SK-N-SH treated with all-trans-retinoic acid at 6 μM for 48 hours (cell line): ENCODE results near the gene TRABD.

Experiments used
- ARNTL ChIP-seq: fragments of 450-650 bp; formaldehyde crosslinking; IDR thresholded peaks from 2 replicates; pipeline ENCODE4 v1.5.0; 2020; ENCODE audit warnings: low read depth, mild to moderate bottlenecking, moderate library complexity, borderline replicate concordance
- CSDC2 ChIP-seq: fragments of 250-450 bp; sonication (Bioruptor Pico); IDR thresholded peaks from 2 replicates; pipeline ENCODE4 v1.5.0; 2020; ENCODE audit warnings: mild to moderate bottlenecking, moderate library complexity
- ISL1 ChIP-seq: fragments of 250-450 bp; sonication (Bioruptor Pico); IDR thresholded peaks from 2 replicates; pipeline ENCODE4 v2.1.2; 2022; ENCODE audit warnings: mild to moderate bottlenecking, moderate library complexity
- RARB ChIP-seq: fragments of 250-450 bp; sonication (Bioruptor Pico); IDR thresholded peaks from 2 replicates; pipeline ENCODE4 v1.8.0; 2021; ENCODE audit warnings: mild to moderate bottlenecking, moderate library complexity
- SNAI2 ChIP-seq: fragments of 250-450 bp; sonication (Bioruptor Pico); IDR thresholded peaks from 2 replicates; pipeline ENCODE4 v1.5.0; 2020; ENCODE audit warnings: mild to moderate bottlenecking, moderate library complexity
- TCF4 ChIP-seq: fragments of 250-450 bp; sonication (Bioruptor Pico); IDR thresholded peaks from 2 replicates; pipeline ENCODE4 v1.8.0; 2021; ENCODE audit warnings: mild to moderate bottlenecking, moderate library complexity, borderline replicate concordance
- ZNF565 ChIP-seq: fragments of 450-650 bp; formaldehyde crosslinking; conservative IDR thresholded peaks from 2 replicates; pipeline ENCODE4 v1.5.0; 2020; ENCODE audit warnings: low read depth, mild to moderate bottlenecking, moderate library complexity
- TF ChIP-seq, protein P1 (sequence below): fragments of 250-450 bp; sonication (Bioruptor Pico); IDR thresholded peaks from 2 replicates; pipeline ENCODE4 v1.5.0; 2020; ENCODE audit warnings: mild to moderate bottlenecking, moderate library complexity
- TF ChIP-seq, protein P2 (sequence below): fragments of 250-450 bp; sonication (Bioruptor Pico); IDR thresholded peaks from 2 replicates; pipeline ENCODE4 v1.5.1; 2020; ENCODE audit warnings: low read depth, mild to moderate bottlenecking, moderate library complexity
- TF ChIP-seq, protein P3 (sequence below): fragments of 250-450 bp; sonication (Bioruptor Pico); IDR thresholded peaks from 2 replicates; pipeline ENCODE4 v1.8.0; 2020; ENCODE audit warnings: mild to moderate bottlenecking, moderate library complexity, borderline replicate concordance

DNA sequence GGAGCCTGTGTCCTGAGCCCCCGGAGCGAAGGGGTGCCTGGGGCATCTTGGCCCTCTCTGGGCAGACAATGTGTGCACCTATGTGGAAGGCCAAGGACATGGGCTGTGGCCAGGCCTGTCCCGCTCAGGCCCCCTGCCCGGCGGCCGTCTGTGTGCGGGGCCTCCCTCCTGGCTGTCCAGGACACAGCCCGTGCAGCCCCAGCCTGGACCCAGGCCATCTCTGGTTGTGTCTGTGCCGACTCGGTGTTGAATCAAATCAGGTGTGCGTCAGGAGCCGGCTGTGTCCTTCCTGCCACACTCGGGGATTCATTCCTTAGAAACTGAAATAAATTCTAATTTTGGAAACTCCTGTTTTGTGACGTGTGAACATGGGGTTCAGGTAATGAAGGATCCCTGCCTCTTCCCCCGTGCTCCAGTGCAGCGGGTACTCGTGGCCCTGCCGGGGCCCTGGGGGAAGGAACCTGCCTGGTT, 13.6 kb downstream of the TRABD start:
- TF ChIP-seq TCF4 (CRISPR knock-in tag), result no peak
- no peak for TF ChIP-seq ARNTL (CRISPR knock-in tag)
- TF ChIP-seq, protein P1, sequence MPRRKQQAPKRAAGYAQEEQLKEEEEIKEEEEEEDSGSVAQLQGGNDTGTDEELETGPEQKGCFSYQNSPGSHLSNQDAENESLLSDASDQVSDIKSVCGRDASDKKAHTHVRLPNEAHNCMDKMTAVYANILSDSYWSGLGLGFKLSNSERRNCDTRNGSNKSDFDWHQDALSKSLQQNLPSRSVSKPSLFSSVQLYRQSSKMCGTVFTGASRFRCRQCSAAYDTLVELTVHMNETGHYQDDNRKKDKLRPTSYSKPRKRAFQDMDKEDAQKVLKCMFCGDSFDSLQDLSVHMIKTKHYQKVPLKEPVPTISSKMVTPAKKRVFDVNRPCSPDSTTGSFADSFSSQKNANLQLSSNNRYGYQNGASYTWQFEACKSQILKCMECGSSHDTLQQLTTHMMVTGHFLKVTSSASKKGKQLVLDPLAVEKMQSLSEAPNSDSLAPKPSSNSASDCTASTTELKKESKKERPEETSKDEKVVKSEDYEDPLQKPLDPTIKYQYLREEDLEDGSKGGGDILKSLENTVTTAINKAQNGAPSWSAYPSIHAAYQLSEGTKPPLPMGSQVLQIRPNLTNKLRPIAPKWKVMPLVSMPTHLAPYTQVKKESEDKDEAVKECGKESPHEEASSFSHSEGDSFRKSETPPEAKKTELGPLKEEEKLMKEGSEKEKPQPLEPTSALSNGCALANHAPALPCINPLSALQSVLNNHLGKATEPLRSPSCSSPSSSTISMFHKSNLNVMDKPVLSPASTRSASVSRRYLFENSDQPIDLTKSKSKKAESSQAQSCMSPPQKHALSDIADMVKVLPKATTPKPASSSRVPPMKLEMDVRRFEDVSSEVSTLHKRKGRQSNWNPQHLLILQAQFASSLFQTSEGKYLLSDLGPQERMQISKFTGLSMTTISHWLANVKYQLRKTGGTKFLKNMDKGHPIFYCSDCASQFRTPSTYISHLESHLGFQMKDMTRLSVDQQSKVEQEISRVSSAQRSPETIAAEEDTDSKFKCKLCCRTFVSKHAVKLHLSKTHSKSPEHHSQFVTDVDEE (CRISPR knock-in tag), result no peak
- TF ChIP-seq SNAI2, result no peak
- no peak for TF ChIP-seq RARB
- TF ChIP-seq, protein P2, sequence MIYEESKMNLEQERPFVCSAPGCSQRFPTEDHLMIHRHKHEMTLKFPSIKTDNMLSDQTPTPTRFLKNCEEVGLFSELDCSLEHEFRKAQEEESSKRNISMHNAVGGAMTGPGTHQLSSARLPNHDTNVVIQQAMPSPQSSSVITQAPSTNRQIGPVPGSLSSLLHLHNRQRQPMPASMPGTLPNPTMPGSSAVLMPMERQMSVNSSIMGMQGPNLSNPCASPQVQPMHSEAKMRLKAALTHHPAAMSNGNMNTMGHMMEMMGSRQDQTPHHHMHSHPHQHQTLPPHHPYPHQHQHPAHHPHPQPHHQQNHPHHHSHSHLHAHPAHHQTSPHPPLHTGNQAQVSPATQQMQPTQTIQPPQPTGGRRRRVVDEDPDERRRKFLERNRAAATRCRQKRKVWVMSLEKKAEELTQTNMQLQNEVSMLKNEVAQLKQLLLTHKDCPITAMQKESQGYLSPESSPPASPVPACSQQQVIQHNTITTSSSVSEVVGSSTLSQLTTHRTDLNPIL (CRISPR knock-in tag), result no peak
- no peak for TF ChIP-seq CSDC2 (CRISPR knock-in tag)
- TF ChIP-seq ZNF565 (CRISPR knock-in tag), result no peak
- TF ChIP-seq ISL1 (CRISPR knock-in tag), result no peak
- TF ChIP-seq, protein P3, sequence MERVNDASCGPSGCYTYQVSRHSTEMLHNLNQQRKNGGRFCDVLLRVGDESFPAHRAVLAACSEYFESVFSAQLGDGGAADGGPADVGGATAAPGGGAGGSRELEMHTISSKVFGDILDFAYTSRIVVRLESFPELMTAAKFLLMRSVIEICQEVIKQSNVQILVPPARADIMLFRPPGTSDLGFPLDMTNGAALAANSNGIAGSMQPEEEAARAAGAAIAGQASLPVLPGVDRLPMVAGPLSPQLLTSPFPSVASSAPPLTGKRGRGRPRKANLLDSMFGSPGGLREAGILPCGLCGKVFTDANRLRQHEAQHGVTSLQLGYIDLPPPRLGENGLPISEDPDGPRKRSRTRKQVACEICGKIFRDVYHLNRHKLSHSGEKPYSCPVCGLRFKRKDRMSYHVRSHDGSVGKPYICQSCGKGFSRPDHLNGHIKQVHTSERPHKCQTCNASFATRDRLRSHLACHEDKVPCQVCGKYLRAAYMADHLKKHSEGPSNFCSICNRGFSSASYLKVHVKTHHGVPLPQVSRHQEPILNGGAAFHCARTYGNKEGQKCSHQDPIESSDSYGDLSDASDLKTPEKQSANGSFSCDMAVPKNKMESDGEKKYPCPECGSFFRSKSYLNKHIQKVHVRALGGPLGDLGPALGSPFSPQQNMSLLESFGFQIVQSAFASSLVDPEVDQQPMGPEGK (CRISPR knock-in tag), result no peak
